Hepatocyte (in vitro differentiated cells): ENCODE data around the gene RXRB. TPM values are rescaled to one million over a fixed set of nuclear protein-coding genes. Genes with fewer than 3 reads are reported as not detected.

Experiments used
- DNase-seq: peaks from one replicate; pipeline ENCODE4 v3.0.0-alpha.2; 2016; ENCODE audit warnings: low spot score
- H2AFZ ChIP-seq: fragments of 200-600 bp; sonication (generic); 2 replicates; pipeline ENCODE4 v1.6.0; 2016; ENCODE audit warnings: antibody characterized with exemption, mild to moderate bottlenecking
- H3K27ac ChIP-seq: fragments of 200-600 bp; sonication (generic); 2 replicates; pipeline ENCODE4 v1.5.1; 2016; ENCODE audit warnings: mild to moderate bottlenecking
- H3K27me3 ChIP-seq: fragments of 200-600 bp; sonication (generic); 2 replicates; pipeline ENCODE4 v1.6.1; 2016
- H3K36me3 ChIP-seq: fragments of 200-600 bp; sonication (generic); replicated peaks from 2 replicates; pipeline ENCODE4 v1.5.1; 2016; ENCODE audit warnings: low read depth; ENCODE audit not compliant: insufficient read depth
- H3K4me1 ChIP-seq: fragments of 200-600 bp; sonication (generic); 2 replicates; pipeline ENCODE4 v1.5.1; 2016; ENCODE audit warnings: mild to moderate bottlenecking, moderate library complexity; ENCODE audit not compliant: insufficient read depth
- H3K4me2 ChIP-seq: fragments of 200-600 bp; sonication (generic); 2 replicates; pipeline ENCODE4 v1.6.0; 2016
- H3K4me3 ChIP-seq: fragments of 200-600 bp; sonication (generic); 2 replicates; pipeline ENCODE4 v1.5.1; 2016; ENCODE audit warnings: mild to moderate bottlenecking
- H3K79me2 ChIP-seq: fragments of 200-600 bp; sonication (generic); 2 replicates; pipeline ENCODE4 v1.6.0; 2017; ENCODE audit warnings: mild to moderate bottlenecking
- H3K9me2 ChIP-seq: fragments of 200-600 bp; sonication (generic); replicated peaks from 2 replicates; pipeline ENCODE4 v1.6.0; 2017; ENCODE audit warnings: mild to moderate bottlenecking; ENCODE audit not compliant: insufficient read depth
- H3K9me3 ChIP-seq: fragments of 200-600 bp; sonication (generic); 2 replicates; pipeline ENCODE4 v1.5.1; 2016; ENCODE audit warnings: low read depth, mild to moderate bottlenecking
- H4K20me1 ChIP-seq: fragments of 200-600 bp; sonication (generic); 2 replicates; pipeline ENCODE4 v1.6.0; 2016; ENCODE audit warnings: mild to moderate bottlenecking; ENCODE audit not compliant: insufficient read depth, poor library complexity, severe bottlenecking
- CTCF ChIP-seq: fragments of 200-600 bp; sonication (generic); IDR thresholded peaks from 2 replicates; pipeline ENCODE4 v1.5.1; 2016; ENCODE audit warnings: antibody characterized with exemption, mild to moderate bottlenecking; ENCODE audit not compliant: poor library complexity
- EZH2 ChIP-seq: fragments of 200-600 bp; sonication (generic); IDR thresholded peaks from 2 replicates; pipeline ENCODE4 v1.6.1; 2016; ENCODE audit warnings: antibody characterized with exemption, mild to moderate bottlenecking, borderline replicate concordance
- EZH2phosphoT487 ChIP-seq: fragments of 200-600 bp; sonication (generic); IDR thresholded peaks from one replicate; pipeline ENCODE4 v1.6.1; 2018; ENCODE audit warnings: antibody characterized with exemption, mild to moderate bottlenecking, low read depth, moderate library complexity; ENCODE audit not compliant: unreplicated experiment, severe bottlenecking
- WGBS: methylation state at CpG from one replicate; pipeline ENCODE4 v1.1.6; 2016; ENCODE audit warnings: low lambda C conversion rate; ENCODE audit errors: missing lambda C conversion rate; 5-methylcytosine and 5-hydroxymethylcytosine counted together
- polyA plus RNA-seq: library from polyadenylated mRNA; unstranded; fragments of >200 nt; fragmentation: Nextera tagmentation; extraction: Ambion mirVana; gene quantifications from 2 replicates; pipeline ENCODE4 v1.2.1, GENCODE V29; 2016
- total RNA-seq: library from RNA; depleted of rRNA; stranded (reverse); fragments of >200 nt; gene quantifications from 2 replicates; pipeline ENCODE4 v1.2.3, GENCODE V29; 2014

The RXRB gene
- total and polyA plus RNA-seq, 2 experiments from 2014 or later: 17.0 to 24.6 TPM

DNA sequence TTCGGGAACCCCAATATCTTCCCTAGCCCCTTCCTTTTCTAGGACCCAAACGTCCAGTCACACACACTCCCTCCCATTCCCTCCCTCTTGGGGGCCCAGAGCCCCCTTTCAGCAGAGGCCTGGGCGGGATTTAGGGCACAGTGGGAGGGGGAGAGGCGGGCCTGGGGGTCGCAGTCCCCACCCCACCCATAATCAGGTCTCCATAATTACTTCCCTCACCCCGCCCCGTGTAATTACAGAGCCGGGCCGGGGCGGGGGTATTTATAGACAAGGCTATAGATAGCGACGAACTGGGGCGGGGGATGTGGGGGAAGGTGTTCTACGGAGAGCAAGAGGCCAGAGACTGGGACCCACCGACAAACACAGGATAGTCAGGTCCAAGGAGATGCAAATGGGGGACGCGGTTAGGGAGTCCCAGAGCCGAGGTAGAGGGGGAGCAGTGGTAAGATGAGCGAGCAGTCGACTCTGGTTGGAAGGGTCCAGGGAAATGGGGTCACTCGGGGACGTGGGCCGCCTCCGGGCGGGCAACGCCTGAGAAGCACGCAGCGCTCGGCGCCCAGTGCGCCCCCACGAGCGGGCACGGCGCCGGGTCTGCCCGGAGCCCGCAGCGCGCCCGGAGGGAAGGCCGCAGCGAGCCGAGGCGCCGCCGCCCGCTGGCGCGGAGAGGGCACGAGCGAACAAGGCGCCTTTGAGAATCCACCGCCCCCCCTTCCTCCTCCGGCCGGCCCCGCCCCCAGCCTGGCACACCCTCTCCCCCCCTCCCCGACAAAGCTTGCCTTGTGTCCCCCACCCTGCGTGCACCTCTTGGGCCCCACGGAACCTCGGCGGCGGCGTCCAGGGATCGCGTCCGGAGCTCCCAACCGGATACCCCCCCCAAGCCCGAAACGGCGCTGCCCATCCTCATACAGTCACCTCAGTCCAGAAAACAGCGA is 7.5 kb downstream of the RXRB start:
- Histone ChIP-seq H3K9me2 (no peaks in the 10 kb centered on the region), H3K4me2 (peak overlapping the region; percentile 93), H3K9me3 (no peaks in the 10 kb centered on the region), H4K20me1 (peaks cover 10% of the 10 kb centered on the region), H3K27ac (peak overlapping the region; percentile 37), H2AFZ (peak overlapping the region; percentile 49), H3K4me1 (peaks cover 13% of the 10 kb centered on the region), H3K79me2 (peaks cover 11% of the 10 kb centered on the region), H3K27me3 (peaks cover 20% of the 10 kb centered on the region), H3K4me3 (peak overlapping the region; percentile 23), H3K36me3 (no peaks in the 10 kb centered on the region)
- TF ChIP-seq EZH2phosphoT487 (no peak), CTCF (no peak), EZH2 (peak; percentile 47)
- peak; percentile 56 for DNase-seq
- 7% methylated on average over 46 of the region's 72 CpGs for WGBS

DNA sequence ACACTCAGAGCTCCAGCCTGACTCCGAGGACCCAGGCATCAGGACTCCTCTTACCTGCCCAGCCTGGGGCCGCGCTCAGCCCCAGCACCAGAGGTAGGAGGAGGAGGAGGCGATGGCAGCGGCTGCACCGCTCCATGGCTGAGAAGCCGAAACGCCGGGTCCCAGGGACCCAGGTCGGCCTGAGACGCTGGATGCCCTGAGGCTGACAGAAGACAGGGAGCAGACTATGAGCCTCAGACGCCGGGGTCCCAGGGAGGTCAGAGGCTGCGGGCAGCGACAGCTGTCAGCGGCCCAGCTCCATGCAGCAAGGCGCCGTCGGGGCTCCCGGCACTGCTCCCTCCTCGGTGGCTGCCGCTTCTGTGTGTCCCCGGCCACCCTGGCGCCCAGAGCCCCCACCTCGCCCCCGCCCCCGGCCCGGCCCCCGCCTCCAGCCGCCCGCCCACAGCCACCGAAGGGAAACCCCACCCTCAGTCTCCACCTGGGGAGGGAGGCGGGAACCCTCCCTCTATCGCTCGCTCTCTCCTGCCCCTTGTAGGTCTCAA is 8.3 kb downstream of the RXRB start, which contains the start of gene COL11A2:
Gene COL11A2 (minus strand): TSS at position 363 of the 542 bp plus-strand sequence. CDS start 227 bp downstream, at position 136.
- Histone ChIP-seq H3K4me1 (peaks cover 13% of the 10 kb centered on the region), H3K36me3 (no peaks in the 10 kb centered on the region), H4K20me1 (peaks cover 5% of the 10 kb centered on the region), H3K27ac (no peak within 1 kb of the TSS), H2AFZ (peak within 1 kb of the TSS; percentile 49), H3K4me2 (peak within 1 kb of the TSS; percentile 93), H3K79me2 (peaks cover 8% of the 10 kb centered on the region), H3K4me3 (peak within 1 kb of the TSS; percentile 23), H3K9me2 (no peaks in the 10 kb centered on the region), H3K9me3 (no peaks in the 10 kb centered on the region), H3K27me3 (peaks cover 20% of the 10 kb centered on the region)
- DNase-seq: no peak
- WGBS: 34% methylated on average over 10 of the region's 35 CpGs
- TF ChIP-seq EZH2phosphoT487 (no peak), EZH2 (no peak)

DNA sequence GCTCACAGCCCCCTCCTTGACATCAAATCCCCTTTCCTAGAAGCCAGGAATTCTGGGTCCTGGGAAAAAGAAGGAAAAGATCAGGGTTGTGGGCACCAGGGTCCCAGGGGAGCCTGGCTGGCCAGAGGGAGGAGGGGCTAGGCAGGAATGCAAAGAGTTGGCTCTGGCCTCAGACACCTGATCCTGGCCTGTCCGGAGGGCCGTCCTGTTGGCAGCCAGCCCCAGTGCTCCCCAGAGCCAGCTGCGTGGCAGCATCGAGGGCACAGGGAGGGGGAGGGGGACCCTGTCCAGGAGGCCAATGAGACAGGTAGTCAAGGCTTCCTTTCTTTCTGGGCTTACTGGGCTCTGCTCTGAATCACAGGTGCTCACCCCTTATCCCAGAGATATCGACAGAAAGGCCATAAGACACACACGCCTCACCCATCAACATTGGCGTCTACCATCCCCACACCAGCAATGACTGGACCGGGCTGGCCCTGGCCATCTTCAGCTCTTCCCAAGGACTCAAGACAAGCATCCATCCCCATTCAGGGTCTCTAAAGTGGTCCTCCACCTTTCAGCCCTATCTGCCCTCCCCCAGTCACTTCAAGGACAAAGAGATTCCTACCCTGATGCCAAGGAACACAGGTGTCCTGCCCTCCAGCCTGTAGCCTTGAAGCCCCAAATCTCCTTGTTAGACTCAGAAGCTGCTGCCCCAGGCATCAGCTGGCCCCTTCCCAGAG is 8.9 kb downstream of the RXRB start:
- no peaks in the 10 kb centered on the region for H3K36me3 ChIP-seq
- H3K4me1 ChIP-seq: peaks cover 13% of the 10 kb centered on the region
- peaks cover 20% of the 10 kb centered on the region for H3K27me3 ChIP-seq
- H3K9me3 ChIP-seq: no peaks in the 10 kb centered on the region
- TF ChIP-seq CTCF (no peak), EZH2 (no peak), EZH2phosphoT487 (no peak)
- H3K4me3 ChIP-seq: no peak overlapping the region
- no peak overlapping the region for H3K27ac ChIP-seq
- H3K79me2 ChIP-seq: peaks cover 2% of the 10 kb centered on the region
- WGBS: 69% methylated on average over 8 of the region's 8 CpGs
- DNase-seq: no peak
- no peak overlapping the region for H2AFZ ChIP-seq
- no peaks in the 10 kb centered on the region for H4K20me1 ChIP-seq
- H3K4me2 ChIP-seq: peak overlapping the region; percentile 93
- H3K9me2 ChIP-seq: no peaks in the 10 kb centered on the region
